GM18870 (cell line): ENCODE measurements around the gene BCAR3.

Experiments
- ATAC-seq: cut with Tn5 transposase; IDR thresholded peaks from one replicate; pipeline ENCODE4 v1.9.1; 2021; ENCODE audit warnings: moderate library complexity; ENCODE audit not compliant: unreplicated experiment

The BCAR3 gene

DNA sequence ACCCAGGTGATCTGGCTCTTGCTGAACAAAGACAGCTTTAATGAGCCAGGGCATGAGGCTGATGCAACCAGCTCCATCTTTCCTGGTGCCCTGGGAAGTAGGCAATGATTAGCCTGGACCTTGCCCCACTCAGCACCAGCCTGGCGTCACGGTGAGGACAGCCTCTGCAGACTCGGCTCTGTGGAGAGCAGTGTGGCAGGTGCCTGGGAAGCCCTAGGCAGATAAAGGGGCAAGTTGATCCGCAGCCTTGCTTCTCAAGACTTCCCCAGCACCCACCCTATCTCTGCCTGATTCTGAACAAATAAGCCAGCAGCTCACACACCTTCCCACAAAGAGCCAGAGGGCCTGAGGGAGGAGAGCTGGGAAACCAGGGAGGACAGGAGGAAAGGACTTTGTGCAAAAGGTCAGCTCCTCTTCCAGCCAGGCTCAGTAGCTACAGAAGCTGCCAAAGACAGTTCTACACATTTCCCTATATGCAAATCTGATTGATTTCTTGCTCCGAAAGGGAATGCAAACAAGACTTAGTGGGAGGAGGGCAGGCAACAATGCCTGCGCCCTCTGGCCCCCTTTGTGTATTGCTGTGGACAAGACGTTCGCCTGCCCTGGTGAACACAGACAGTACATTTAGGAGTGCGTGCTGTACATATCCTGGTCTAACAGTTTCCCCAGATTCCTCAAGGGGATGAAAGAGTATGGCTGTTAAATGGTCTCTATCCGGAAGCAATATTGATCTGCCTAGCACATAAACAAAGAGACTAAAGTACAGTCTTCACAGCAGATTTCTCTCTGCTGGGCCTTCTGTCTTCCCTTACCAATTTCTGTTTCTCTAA lies 63.8 kb downstream of the BCAR3 start:
- no peak for ATAC-seq

DNA sequence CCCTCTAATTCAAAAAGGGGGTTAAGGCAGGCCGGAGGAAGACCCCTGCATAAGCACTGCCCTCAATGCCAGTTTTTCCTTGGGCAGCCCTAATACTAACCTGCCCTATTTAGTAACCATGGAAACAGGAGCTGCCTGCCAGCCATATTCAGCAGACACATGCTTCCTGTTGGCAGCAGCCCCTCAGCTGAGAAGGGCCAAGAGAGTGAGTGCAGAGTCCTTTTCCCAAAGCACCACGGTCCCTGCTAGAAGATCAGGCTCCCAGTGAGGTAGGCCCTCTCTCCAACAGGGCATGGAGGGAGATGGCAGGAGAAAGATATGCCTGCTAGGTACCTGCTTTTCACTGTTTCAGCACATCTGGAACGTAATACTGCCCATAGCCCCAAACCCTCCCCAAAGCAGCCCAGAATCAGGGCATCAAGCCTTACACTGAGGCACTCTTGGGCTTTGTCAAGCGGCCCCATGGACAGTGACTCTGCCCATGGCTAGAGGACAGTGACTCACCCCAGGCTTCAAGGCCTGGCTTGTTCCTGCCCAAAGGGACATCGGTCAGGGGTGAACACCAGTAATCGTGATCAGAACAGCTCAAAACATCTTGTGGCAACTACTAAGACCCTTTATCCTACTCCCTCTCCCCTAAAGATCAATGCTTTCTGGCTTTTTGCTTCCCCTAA lies 64.5 kb downstream of the BCAR3 start:
- no peak for ATAC-seq

GRCh38 chr1:93616221-93616995 lies 65.2 kb downstream of the BCAR3 start:
- no peak for ATAC-seq

GRCh38 chr1:93615582-93616150 lies 66.0 kb downstream of the BCAR3 start:
- peak; percentile 89 for ATAC-seq

DNA sequence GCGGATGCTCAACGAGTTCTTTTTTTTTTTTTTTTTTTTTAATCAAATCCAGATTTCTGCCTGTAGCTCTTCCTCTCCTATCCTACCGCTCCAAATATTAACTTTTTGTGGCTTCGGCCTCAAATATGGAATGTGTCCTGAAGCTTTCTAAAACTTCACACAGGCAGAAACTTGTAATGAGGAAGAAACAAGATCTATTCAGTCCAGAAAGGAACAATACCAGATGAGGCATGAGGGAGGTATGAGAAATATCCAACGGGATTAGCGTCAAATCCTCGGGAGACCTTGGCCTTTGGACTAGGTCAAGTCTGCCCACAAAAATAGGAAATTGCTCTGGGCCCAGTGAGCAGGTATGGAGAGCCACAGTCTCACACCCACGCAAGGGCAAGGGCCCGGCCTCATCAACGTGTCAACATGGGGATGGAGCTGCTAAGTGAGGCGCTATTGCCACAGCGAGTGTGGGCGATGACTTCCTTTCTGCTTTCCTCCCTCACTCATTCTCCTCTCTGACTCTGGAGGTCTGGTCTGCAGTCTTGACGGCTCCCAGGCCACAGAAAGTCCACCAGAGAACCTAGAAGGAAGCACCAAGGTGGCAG lies 66.6 kb downstream of the BCAR3 start:
- peak; percentile 40 for ATAC-seq

DNA sequence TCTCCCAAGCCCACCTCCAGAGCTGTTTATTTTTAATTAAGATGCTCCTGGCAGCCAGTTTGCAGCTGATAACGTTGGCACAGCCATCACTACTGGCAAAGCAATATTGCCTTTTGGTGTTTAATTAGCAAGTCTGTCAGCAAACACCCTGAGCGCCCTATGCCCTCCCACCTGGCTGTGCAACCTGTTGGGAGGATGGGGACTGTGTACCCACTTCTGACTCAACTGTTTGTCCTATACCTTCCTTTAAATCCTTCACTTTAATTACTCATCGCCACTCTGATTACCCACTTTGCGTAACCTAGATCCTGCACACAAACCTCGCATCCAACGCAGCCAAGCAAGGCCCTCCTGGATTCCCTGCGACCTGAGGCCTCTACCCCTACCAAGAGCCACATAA lies 67.1 kb downstream of the BCAR3 start:
- ATAC-seq: no peak

- no peak for ATAC-seq
Measured at GRCh38 chr1:93613898-93614297, 67.7 kb downstream of the BCAR3 start.

GRCh38 chr1:93612510-93612909 lies 69.1 kb downstream of the BCAR3 start:
- ATAC-seq: no peak

DNA sequence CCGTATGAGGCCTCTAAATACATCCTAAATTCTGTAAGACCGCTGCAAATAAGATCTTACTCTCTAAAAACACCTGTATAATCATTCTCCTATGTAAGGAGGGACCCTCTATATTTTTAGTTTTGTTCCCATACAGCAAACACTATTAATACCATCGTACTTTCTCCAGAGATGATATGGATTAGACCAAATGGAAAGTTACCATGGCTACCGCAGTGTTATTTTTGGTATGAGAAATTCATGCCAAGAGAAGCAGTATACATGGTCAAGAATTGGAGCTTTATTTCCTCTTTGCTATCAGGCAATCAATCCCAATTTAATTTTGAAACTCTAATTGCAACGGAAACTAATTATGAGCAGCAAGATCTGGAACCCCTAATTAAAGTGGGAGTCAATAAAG lies 70.0 kb downstream of the BCAR3 start:
- ATAC-seq: no peak

DNA sequence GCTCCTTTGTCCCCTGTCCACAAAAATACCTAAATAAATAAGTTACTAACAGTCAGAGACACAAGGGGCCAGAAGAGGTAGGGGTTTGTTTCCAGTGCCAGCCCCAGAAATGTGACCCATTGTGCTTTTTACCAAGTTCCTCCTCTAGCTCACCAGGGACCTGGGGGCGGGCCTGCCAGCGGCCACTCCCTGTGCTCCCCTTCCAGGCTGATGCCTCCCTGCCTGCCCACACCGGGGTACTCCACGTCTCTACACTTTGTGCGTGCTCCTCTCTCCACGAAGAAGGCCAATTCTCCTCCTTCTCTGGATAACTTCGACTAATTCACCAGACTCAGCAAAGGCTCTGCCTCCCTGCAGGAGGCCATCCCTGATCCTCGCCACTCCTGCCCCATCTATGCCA lies 72.1 kb downstream of the BCAR3 start:
- no peak for ATAC-seq

DNA sequence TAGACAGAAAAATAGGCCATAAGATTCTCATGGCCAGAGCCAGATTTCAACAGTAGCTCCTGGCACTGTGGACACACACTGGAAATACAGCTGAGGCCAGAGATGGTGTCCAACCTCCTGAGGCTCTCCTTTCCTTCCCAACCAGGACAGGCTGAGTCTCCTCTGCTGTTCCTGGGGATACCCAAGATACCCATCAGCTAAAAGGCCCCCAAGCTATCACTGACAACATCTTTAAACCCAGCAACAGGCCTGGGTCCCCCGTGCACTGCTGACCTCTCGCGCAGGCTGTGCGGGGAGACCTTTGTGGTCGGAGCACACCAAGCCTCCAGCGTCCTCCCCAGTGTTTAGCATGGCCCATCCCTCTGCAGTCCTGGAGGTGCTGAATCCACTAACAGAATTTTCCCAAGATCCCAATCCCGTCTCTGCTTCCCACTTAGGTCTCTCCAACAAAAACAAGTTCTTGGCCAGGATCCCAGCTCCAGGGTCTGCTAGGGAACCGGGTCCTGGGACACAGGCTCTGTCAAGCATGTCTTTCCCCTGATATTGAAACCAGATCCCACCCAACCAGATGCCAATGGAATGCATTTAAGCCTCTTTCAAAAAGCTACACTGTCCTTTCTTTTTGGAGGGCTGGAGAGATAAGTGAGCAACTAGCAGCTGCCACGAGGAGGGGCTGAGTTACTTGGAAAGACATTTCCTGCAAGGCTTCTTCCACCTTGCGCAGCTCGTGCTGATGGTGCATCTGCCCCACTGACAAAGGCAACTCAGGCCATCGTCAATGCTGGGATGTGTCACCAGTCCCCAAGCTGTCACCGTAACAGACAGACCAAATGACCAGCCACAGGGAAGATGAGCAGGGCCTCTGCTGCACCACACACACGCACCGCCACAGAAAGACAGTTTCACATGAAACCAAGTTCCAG lies 73.2 kb downstream of the BCAR3 start:
- ATAC-seq: no peak

GRCh38 chr1:93607814-93608186 lies 73.8 kb downstream of the BCAR3 start:
- ATAC-seq: peak; percentile 95

GRCh38 chr1:93605812-93606512 lies 75.7 kb downstream of the BCAR3 start:
- ATAC-seq: no peak

DNA sequence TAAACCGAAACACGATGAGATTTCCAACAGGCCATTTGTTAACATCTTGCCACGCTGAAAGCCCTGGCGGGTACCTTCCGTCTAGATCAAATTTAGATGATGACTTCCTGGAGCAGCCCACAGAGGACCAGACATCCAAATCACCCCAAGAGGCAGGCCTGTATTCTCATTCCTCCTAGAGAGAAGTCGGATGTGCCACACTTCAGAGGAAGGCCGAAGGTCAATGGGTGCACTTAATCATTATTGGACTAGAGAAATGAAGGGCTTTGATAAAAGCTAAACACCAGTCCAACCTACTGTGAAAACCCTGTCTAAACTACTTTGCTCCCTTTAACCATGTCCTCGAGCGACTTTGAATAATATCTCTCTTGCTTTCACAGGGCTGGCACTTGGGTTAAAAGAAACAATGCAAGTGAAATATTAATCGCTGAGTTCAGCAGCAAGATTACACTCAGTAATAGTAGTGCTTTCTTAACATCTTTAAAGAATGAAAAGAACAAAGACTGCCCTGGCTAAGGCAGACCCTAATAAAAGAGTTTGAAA lies 76.5 kb downstream of the BCAR3 start:
- no peak for ATAC-seq

GRCh38 chr1:93604411-93604810 lies 77.2 kb downstream of the BCAR3 start:
- no peak for ATAC-seq

GRCh38 chr1:93603601-93604000 lies 78.0 kb downstream of the BCAR3 start:
- ATAC-seq: no peak

DNA sequence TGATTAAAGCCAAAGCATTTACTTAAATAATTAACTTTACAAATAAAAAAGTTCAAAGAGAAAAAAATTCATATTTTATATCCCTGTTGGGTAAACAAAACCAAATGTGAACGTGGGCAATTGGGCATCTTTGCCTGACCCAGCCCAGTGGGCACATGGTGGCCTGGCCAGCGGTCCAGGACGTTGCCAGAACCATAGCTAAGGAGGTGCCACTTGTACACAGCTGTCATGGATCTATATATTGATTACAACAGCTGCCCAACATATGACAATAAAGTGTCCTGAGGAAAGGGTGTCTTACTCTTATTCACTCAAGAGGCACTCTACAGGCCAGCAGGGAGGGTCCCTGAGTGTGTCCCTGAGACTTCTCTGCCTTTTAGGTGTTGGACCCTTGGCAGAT lies 78.5 kb downstream of the BCAR3 start:
- ATAC-seq: no peak

DNA sequence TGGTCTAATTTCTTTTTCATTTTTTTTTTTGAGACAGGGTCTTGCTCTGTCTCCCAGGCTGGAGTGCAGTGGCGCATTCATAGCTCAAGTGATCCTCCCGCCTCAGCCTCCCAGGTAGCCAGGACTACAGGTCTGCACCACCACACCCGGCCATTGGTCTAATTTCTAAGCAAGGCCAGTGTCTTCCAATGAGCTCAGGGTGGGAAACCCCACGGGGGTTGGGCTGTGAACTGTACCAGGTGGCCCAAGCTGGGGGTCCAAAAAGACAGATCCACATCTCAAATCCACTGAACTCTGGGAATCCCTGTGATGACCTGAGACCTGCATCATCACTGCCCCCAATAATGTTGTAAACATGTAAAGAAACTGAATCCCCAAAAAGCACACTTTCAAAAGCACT lies 79.5 kb downstream of the BCAR3 start:
- ATAC-seq: no peak

DNA sequence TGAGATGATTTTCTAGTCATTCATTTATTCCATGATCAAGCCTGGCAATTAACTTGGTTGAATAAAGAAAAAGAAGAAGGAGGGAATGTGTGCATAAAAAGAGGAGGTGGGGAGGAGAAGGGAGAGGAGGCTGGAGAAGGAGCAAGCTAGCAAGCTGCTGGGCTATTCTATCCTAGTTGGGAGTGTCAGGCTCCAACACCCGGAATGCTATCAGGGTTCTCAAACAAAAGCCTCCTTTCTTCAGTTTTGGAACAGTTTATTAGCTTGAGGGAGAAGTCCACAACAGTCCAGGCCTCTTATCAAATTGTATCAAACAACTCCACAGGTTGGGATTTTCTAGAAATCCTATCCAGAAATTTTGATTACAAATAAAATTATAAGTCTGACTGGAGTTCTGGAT lies 80.0 kb downstream of the BCAR3 start:
- no peak for ATAC-seq
